ENCODE measurements around the gene SMC1B.

The SMC1B gene

GRCh38 chr22:45320357-45320976 is 92.9 kb downstream of the SMC1B start:
- DNase-seq (ENCODE audit: low read depth in 2 of 2) = no peak

- no peak for DNase-seq (ENCODE audit: low read depth in 2 of 2)
These were observed 94.1 kb downstream of the SMC1B start for GRCh38 chr22:45319324-45319685.

- no peak for DNase-seq (ENCODE audit: low read depth in 2 of 2)
These were observed 94.7 kb downstream of the SMC1B start for GRCh38 chr22:45318558-45319323.

- DNase-seq (ENCODE audit: low read depth in 2 of 2) = peak; percentile 79 to 81
These were observed 95.2 kb downstream of the SMC1B start for GRCh38 chr22:45318168-45318557.

- DNase-seq (ENCODE audit: low read depth in 2 of 2) = no peak
These were observed 95.7 kb downstream of the SMC1B start for GRCh38 chr22:45317551-45318167.

- no peak for DNase-seq (ENCODE audit: low read depth in 2 of 2)
These were observed 96.4 kb downstream of the SMC1B start for GRCh38 chr22:45316796-45317526.

- no peak for DNase-seq (ENCODE audit: low read depth in 2 of 2)
These were observed 98.6 kb downstream of the SMC1B start for GRCh38 chr22:45314786-45315185.

GRCh38 chr22:45314054-45314721 is 99.2 kb downstream of the SMC1B start:
- no peak for DNase-seq (ENCODE audit: low read depth in 2 of 2)

GRCh38 chr22:45312856-45313255 is 100.5 kb downstream of the SMC1B start:
- no peak for DNase-seq (ENCODE audit: low read depth in 2 of 2)

GRCh38 chr22:45312415-45312814 is 101.0 kb downstream of the SMC1B start:
- DNase-seq (ENCODE audit: low read depth in 2 of 2) = no peak

- no peak for DNase-seq (ENCODE audit: low read depth in 2 of 2)
These were observed 102.3 kb downstream of the SMC1B start for GRCh38 chr22:45310977-45311531.

- no peak for DNase-seq (ENCODE audit: low read depth in 2 of 2)
These were observed 102.9 kb downstream of the SMC1B start for GRCh38 chr22:45310331-45310976.

- DNase-seq (ENCODE audit: low read depth in 2 of 2) = peak; percentile 83 to 97
These were observed 103.8 kb downstream of the SMC1B start, which contains the start of gene FAM118A for GRCh38 chr22:45309422-45310227. Gene FAM118A (plus strand): TSS chr22:45309934. CDS start chr22:45322380, 12,446 bp downstream.

- DNase-seq (ENCODE audit: low read depth in 2 of 2) = no peak
These were observed 104.4 kb downstream of the SMC1B start for GRCh38 chr22:45308957-45309421.

GRCh38 chr22:45308391-45308956 is 104.9 kb downstream of the SMC1B start:
- DNase-seq (ENCODE audit: low read depth in 2 of 2) = no peak

GRCh38 chr22:45306139-45306538 is 107.3 kb downstream of the SMC1B start:
- DNase-seq (ENCODE audit: low read depth in 2 of 2) = no peak

- DNase-seq (ENCODE audit: low read depth in 2 of 2) = no peak
These were observed 107.8 kb downstream of the SMC1B start for GRCh38 chr22:45305456-45306075.

GRCh38 chr22:45304971-45305370 is 108.4 kb downstream of the SMC1B start:
- DNase-seq (ENCODE audit: low read depth in 2 of 2) = no peak

- no peak for DNase-seq (ENCODE audit: low read depth in 2 of 2)
These were observed 110.2 kb downstream of the SMC1B start for GRCh38 chr22:45303181-45303580.
